GM21447 (cell line): ENCODE results near the gene STRBP.

Experiments
- ATAC-seq: cut with Tn5 transposase; IDR thresholded peaks from one replicate; pipeline ENCODE4 v1.9.1; 2021; ENCODE audit not compliant: unreplicated experiment

Gene STRBP

GRCh38 chr9:123135430-123135829 lies 133.0 kb downstream of the STRBP start:
- no peak for ATAC-seq

- no peak for ATAC-seq
These were observed 135.7 kb downstream of the STRBP start for GRCh38 chr9:123132696-123133095.

- ATAC-seq: no peak
These were observed 136.4 kb downstream of the STRBP start for GRCh38 chr9:123131993-123132392.

GRCh38 chr9:123131258-123131657 lies 137.1 kb downstream of the STRBP start:
- no peak for ATAC-seq

- no peak for ATAC-seq
These were observed 139.0 kb downstream of the STRBP start for GRCh38 chr9:123129423-123129822.

- ATAC-seq: no peak
These were observed 139.8 kb downstream of the STRBP start for GRCh38 chr9:123128591-123128990.

- ATAC-seq: no peak
These were observed 140.8 kb downstream of the STRBP start for GRCh38 chr9:123127512-123128075.

- no peak for ATAC-seq
These were observed 146.9 kb downstream of the STRBP start for GRCh38 chr9:123121457-123121856.

- no peak for ATAC-seq
These were observed 147.4 kb downstream of the STRBP start for GRCh38 chr9:123120953-123121352.

GRCh38 chr9:123120131-123120530 lies 148.3 kb downstream of the STRBP start:
- no peak for ATAC-seq

GRCh38 chr9:123119566-123119965 lies 148.8 kb downstream of the STRBP start:
- no peak for ATAC-seq

GRCh38 chr9:123116036-123116435 lies 152.3 kb downstream of the STRBP start:
- ATAC-seq: no peak

- ATAC-seq: no peak
These were observed 153.1 kb downstream of the STRBP start for GRCh38 chr9:123115146-123115913.

- ATAC-seq: no peak
These were observed 155.2 kb downstream of the STRBP start for GRCh38 chr9:123113185-123113584.

- ATAC-seq: no peak
These were observed 156.1 kb downstream of the STRBP start for GRCh38 chr9:123112015-123112975.

GRCh38 chr9:123111427-123112014 lies 156.9 kb downstream of the STRBP start:
- ATAC-seq: no peak

GRCh38 chr9:123109540-123110279 lies 158.7 kb downstream of the STRBP start:
- ATAC-seq: no peak

GRCh38 chr9:123108976-123109375 lies 159.4 kb downstream of the STRBP start:
- no peak for ATAC-seq

- no peak for ATAC-seq
These were observed 160.6 kb downstream of the STRBP start for GRCh38 chr9:123107639-123108285.

- no peak for ATAC-seq
These were observed 162.9 kb downstream of the STRBP start for GRCh38 chr9:123105490-123105889.
